Ishikawa (cell line): ENCODE measurements around the gene VWA1.

Source experiments
- EP300 ChIP-seq: IDR thresholded peaks from 2 replicates; pipeline ENCODE4 v1.6.1; 2012; ENCODE audit warnings: borderline replicate concordance
- TCF12 ChIP-seq: IDR thresholded peaks from 2 replicates; pipeline ENCODE4 v1.6.1; 2012; ENCODE audit warnings: low read depth
- YY1 ChIP-seq: IDR thresholded peaks from 2 replicates; pipeline ENCODE4 v1.6.1; 2012; ENCODE audit warnings: low read depth
- TF ChIP-seq, protein P1 (sequence below): IDR thresholded peaks from 2 replicates; pipeline ENCODE4 v1.6.1; 2012

- TF ChIP-seq TCF12 (no peak), EP300 (no peak), YY1 (no peak)
- TF ChIP-seq, protein P1, sequence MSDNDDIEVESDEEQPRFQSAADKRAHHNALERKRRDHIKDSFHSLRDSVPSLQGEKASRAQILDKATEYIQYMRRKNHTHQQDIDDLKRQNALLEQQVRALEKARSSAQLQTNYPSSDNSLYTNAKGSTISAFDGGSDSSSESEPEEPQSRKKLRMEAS: no peak
Observed at GRCh38 chr1:1393014-1393413, 42.5 kb upstream of the VWA1 start.
